GM12892 (cell line): Measurements from ENCODE around the gene UQCRFS1.

Experiments
- POLR2A ChIP-seq: IDR thresholded peaks from 2 replicates; pipeline ENCODE4 v1.6.1; 2011; ENCODE audit warnings: low read depth, low read length, control low read depth
- POLR2AphosphoS5 ChIP-seq: IDR thresholded peaks from 2 replicates; pipeline ENCODE4 v1.6.1; 2011; ENCODE audit warnings: low read depth, low read length, control low read depth
- TAF1 ChIP-seq: IDR thresholded peaks from 2 replicates; pipeline ENCODE4 v1.6.1; 2011; ENCODE audit warnings: low read depth, mild to moderate bottlenecking, control low read depth, low read length, borderline replicate concordance

GRCh38 chr19:29189033-29189360 lies 24.0 kb downstream of the UQCRFS1 start:
- TF ChIP-seq TAF1, result no peak
- TF ChIP-seq POLR2AphosphoS5, result no peak
- TF ChIP-seq POLR2A, result no peak
